Omental fat pad (tissue), 4 donors: ENCODE measurements around the gene SNX9. TPM values are rescaled to one million over a fixed set of nuclear protein-coding genes. Genes with fewer than 3 reads are reported as not detected.

Source experiments
- ATAC-seq: fragments of 150-250 bp; one replicate; pipeline ENCODE4 v1.9.1; 2016; ENCODE audit warnings: mild to moderate bottlenecking, moderate library complexity; ENCODE audit not compliant: low FRiP score
- DNase-seq: peaks from one replicate; pipeline ENCODE4 v3.0.0-alpha.2; 2019; ENCODE audit warnings: low spot score
- CTCF ChIP-seq, 3 donors: fragments of 450-650 bp; IDR thresholded peaks; one replicate each; pipeline ENCODE4 v1.5.1; 2016 to 2017; ENCODE audit warnings: antibody characterized with exemption in 3 of 3, mild to moderate bottlenecking in 3 of 3, moderate library complexity in 2 of 3
- total RNA-seq, 4 donors: library from RNA; depleted of rRNA; stranded (reverse); fragments of >200 nt; gene quantifications; one replicate each; pipeline ENCODE4 v1.1.0, GENCODE V29; 2016

The SNX9 gene
- total RNA-seq, 4 donors from 2014 or later = 61.8 to 89.6 (median 76.3) TPM

- ATAC-seq = no peak
- DNase-seq = no peak
- no peak for TF ChIP-seq CTCF (IDR thresholded peaks at IDR 0.05)
Observed at GRCh38 chr6:157860505-157860991, 37.5 kb downstream of the SNX9 start.

GRCh38 chr6:157861184-157861583 lies 38.1 kb downstream of the SNX9 start:
- no peak for ATAC-seq
- no peak for TF ChIP-seq CTCF (IDR thresholded peaks at IDR 0.05)
- no peak for DNase-seq

- ATAC-seq = peak; percentile 83
- no peak for TF ChIP-seq CTCF (IDR thresholded peaks at IDR 0.05)
- no peak for DNase-seq
Observed at GRCh38 chr6:157861814-157862213, 38.8 kb downstream of the SNX9 start.

- no peak for TF ChIP-seq CTCF (IDR thresholded peaks at IDR 0.05)
- ATAC-seq (no peak), DNase-seq (no peak)
Observed at GRCh38 chr6:157862706-157863105, 39.7 kb downstream of the SNX9 start.

- ATAC-seq (no peak), DNase-seq (no peak)
- no peak for TF ChIP-seq CTCF (IDR thresholded peaks at IDR 0.05)
Observed at GRCh38 chr6:157864185-157864761, 41.2 kb downstream of the SNX9 start.

GRCh38 chr6:157865249-157865648 lies 42.2 kb downstream of the SNX9 start:
- TF ChIP-seq CTCF (IDR thresholded peaks at IDR 0.05) = no peak
- DNase-seq (no peak), ATAC-seq (no peak)

- ATAC-seq (no peak), DNase-seq (no peak)
- TF ChIP-seq CTCF (IDR thresholded peaks at IDR 0.05) = no peak
Observed at GRCh38 chr6:157867155-157867559, 44.1 kb downstream of the SNX9 start.
